Ovary (tissue), 9 donors: ENCODE measurements around the gene LCN2. TPM values are rescaled to one million over a fixed set of nuclear protein-coding genes. Genes with fewer than 3 reads are reported as not detected.
A peak's percentile ranks its signal among the peaks of the same experiment; 100 is the strongest.

Experiments used
- DNase-seq, 5 donors: peaks; one replicate each; pipeline ENCODE4 v3.0.0-alpha.2; 2019 to 2020
- H3K27ac ChIP-seq, 2 donors: fragments of 200-600 bp; one replicate each; pipeline versions ENCODE4 v1.5.1 to v1.8.0; 2019 to 2022
- H3K27me3 ChIP-seq: fragments of 200-600 bp; one replicate; pipeline ENCODE4 v1.8.0; 2022
- H3K36me3 ChIP-seq: fragments of 200-600 bp; sonication (generic); one replicate; pipeline ENCODE4 v1.5.1; 2019
- H3K4me1 ChIP-seq: one replicate; pipeline ENCODE4 v1.8.1; 2013; ENCODE audit warnings: mild to moderate bottlenecking, moderate library complexity; ENCODE audit not compliant: insufficient read depth
- H3K4me3 ChIP-seq: fragments of 200-600 bp; sonication (generic); one replicate; pipeline ENCODE4 v1.5.1; 2017
- H3K9me3 ChIP-seq, 2 donors: fragments of 200-600 bp in 1 of 2; sonication (generic) in 1 of 2; one replicate each; pipeline versions ENCODE4 v1.5.1 to v1.8.1; 2013 to 2019; ENCODE audit warnings: mild to moderate bottlenecking in 1 of 2, moderate library complexity in 1 of 2
- EP300 ChIP-seq: sonication (generic); formaldehyde crosslinking; IDR thresholded peaks from one replicate; pipeline ENCODE4 v1.6.1; 2017; ENCODE audit warnings: antibody characterized with exemption
- POLR2A ChIP-seq: fragments of 450-650 bp; IDR thresholded peaks from one replicate; pipeline ENCODE4 v1.6.1; 2017; ENCODE audit warnings: antibody characterized with exemption, mild to moderate bottlenecking, moderate library complexity
- WGBS, 3 donors: extraction: QIAGEN DNeasy Blood & Tissue Kit in 1 of 3; methylation state at CpG; one replicate each; pipeline versions ENCODE4 v1.1.5 to v1.1.7; 2013 to 2017; 5-methylcytosine and 5-hydroxymethylcytosine counted together
- intact Hi-C, 4 donors: fragments of 100-400 bp; cut with DNase I; formaldehyde crosslinking; loops; one replicate each; pipeline versions ENCODE4 v1.11.0 to v1.15.1; 2022 to 2023
- polyA plus RNA-seq, 2 donors: library from polyadenylated mRNA; stranded (reverse); fragments of 200-250 nt in 1 of 2; fragments of 350-450 nt in 1 of 2; fragmentation: Illumina TruSeq in 1 of 2; extraction: RNeasy Lipid Tissue Mini Kit (QIAGEN cat#74804) in 1 of 2; gene quantifications; one replicate each; pipeline ENCODE4 v1.2.3, GENCODE V29; 2013 to 2014
- total RNA-seq, 7 donors: library from RNA; depleted of rRNA in 2 of 7; stranded (reverse); fragments of >200 nt in 2 of 7; fragmentation: NEBNext Ultra II Directional in 3 of 7; extraction: Animal tissue kit (Norgen Biotek cat#: 25700) in 3 of 7; gene quantifications; one replicate each; pipeline versions ENCODE4 v1.1.0 to v1.2.4, GENCODE V29; 2016 to 2023
- TF ChIP-seq, protein P1 (sequence below), 3 donors: fragments of 450-650 bp in 2 of 3; fragments of 200-600 bp in 1 of 3; IDR thresholded peaks; one replicate each; pipeline versions ENCODE4 v1.5.1 to v1.8.0; 2016 to 2022; ENCODE audit warnings: antibody characterized with exemption in 3 of 3, mild to moderate bottlenecking in 1 of 3
- donor health status: DM: no; HTN: no; CAD: no; lungs with moderate emphysema.
- donor health status: DM: no; HTN: no; CAD: no.
- donor health status: Bipolar disorder and iron deficiency.
- donor health status: DM: yes; HTN: yes; CAD: no.
- donor health status: DM: no; HTN: no; CAD: no.
- donor health status: DM: yes; HTN: yes; CAD: no.

LCN2 gene
- total and polyA plus RNA-seq, 9 donors, result 0.33 to 19.5 (median 3.6) TPM; not detected in 2

DNA sequence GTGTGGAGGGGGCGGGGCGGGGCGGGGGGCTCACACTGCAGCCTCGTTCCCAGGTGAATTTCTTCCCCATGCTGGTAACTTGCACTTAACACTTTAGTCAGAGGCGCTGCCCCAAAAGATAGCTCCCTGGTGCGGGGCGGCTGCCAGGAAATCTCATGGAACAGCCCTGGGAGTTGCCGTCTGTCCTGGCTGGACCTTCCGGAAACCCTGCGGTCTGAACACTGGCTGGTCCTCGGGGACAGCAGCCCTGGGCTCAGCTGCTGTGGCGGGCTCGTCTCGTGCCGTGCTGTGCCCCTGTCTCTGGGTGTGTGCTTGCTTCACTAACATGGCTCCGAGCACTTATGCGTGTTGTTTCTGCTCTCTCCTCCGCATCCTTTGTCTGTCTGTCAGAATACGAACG is 47.6 kb upstream of the LCN2 start:
- Histone ChIP-seq H3K27me3 (no peaks in the 10 kb centered on the region), H3K4me1 (peaks cover 53% of the 10 kb centered on the region), H3K9me3 (no peaks in the 10 kb centered on the region), H3K27ac (peak overlapping the region in 1 of 2 donors; percentile 84), H3K36me3 (no peaks in the 10 kb centered on the region), H3K4me3 (no peak overlapping the region)
- intact Hi-C loops, result loop anchor here in 1 of 4 donors (10.0 kb wide), 1 partner anchor 47 kb away; no protein-coding TSS in a partner anchor
- DNase-seq, result peak; percentile 62 to 80 (median 68)
- TF ChIP-seq, protein P1, sequence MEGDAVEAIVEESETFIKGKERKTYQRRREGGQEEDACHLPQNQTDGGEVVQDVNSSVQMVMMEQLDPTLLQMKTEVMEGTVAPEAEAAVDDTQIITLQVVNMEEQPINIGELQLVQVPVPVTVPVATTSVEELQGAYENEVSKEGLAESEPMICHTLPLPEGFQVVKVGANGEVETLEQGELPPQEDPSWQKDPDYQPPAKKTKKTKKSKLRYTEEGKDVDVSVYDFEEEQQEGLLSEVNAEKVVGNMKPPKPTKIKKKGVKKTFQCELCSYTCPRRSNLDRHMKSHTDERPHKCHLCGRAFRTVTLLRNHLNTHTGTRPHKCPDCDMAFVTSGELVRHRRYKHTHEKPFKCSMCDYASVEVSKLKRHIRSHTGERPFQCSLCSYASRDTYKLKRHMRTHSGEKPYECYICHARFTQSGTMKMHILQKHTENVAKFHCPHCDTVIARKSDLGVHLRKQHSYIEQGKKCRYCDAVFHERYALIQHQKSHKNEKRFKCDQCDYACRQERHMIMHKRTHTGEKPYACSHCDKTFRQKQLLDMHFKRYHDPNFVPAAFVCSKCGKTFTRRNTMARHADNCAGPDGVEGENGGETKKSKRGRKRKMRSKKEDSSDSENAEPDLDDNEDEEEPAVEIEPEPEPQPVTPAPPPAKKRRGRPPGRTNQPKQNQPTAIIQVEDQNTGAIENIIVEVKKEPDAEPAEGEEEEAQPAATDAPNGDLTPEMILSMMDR (IDR thresholded peaks at IDR 0.05), result no peak
- TF ChIP-seq EP300, result no peak
- no peak for TF ChIP-seq POLR2A
- 39 to 45% (median 42%) methylated on average over 20 of the region's 20 CpGs for WGBS, 3 donors

DNA sequence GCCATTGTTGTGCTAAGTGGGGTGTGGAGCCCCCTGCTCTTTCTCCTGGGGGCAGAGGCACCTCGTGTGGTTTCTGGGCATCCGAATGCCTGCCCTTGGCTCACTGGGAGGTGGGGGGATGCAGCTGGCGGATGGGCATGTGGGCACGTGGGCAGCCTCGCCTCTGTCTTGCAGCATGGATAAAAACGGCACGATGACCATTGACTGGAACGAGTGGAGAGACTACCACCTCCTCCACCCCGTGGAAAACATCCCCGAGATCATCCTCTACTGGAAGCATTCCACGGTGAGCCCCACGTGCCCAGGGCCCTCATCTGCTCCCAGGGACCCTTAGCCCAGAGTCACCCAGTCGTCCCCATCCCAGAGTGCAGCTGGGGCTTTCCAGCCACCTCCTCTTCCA is 47.1 kb upstream of the LCN2 start:
- no peak for TF ChIP-seq POLR2A
- TF ChIP-seq, protein P1 (IDR thresholded peaks at IDR 0.05), result no peak
- TF ChIP-seq EP300, result no peak
- Histone ChIP-seq H3K27me3 (no peaks in the 10 kb centered on the region), H3K36me3 (no peaks in the 10 kb centered on the region), H3K4me1 (peaks cover 54% of the 10 kb centered on the region), H3K27ac (peak overlapping the region in 1 of 2 donors; percentile 63), H3K4me3 (no peak overlapping the region), H3K9me3 (no peaks in the 10 kb centered on the region)
- 65 to 68% (median 67%) methylated on average over 13 of the region's 13 CpGs for WGBS, 3 donors
- DNase-seq, result peak in 2 of 5 donors; percentile 36 to 39
- intact Hi-C loops, result loop anchor here in 1 of 4 donors (10.0 kb wide), 1 partner anchor 47 kb away; no protein-coding TSS in a partner anchor

DNA sequence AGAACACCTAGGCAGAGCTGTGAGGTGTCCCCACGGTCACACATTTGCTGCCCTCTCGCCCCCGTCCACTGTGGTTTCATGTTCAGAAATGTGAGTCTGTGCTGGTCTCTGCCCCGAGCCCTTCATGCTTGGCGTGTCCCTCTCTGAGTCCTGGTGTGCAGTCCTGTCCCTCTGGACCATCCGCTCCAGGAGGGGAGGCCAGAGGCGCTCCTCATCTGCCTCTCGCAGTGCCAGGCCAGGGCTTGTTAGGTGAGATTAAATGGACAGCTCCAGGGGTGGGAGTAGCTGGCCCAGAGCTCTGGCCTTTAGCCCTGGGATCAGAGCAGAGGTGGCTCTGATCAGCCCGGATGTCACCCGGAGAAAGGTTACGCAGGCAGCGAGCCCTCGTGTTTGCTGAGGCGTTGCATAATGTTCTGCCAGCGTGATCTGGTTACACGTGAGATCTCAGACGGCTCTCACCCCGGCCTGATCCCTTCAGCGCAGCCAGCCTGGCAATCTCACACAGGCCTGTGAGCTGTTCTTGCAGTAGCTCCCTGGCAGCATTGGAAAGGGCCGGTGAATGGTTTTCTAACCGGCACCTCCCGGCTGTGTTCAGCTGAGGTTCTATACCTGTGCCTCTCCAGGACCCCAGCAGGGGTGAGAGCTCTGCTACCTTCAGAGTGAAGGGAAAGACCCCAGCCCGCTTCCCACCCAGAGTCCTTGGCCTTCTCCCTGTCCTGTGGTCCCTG is 46.2 kb upstream of the LCN2 start:
- TF ChIP-seq EP300, result no peak
- TF ChIP-seq, protein P1 (IDR thresholded peaks at IDR 0.05), result peak in 1 of 3 donors; percentile 15
- TF ChIP-seq POLR2A, result no peak
- H3K9me3 ChIP-seq, result no peaks in the 10 kb centered on the region
- 65 to 74% (median 68%) methylated on average over 22 to 23 of the region's 23 CpGs for WGBS, 3 donors
- peak overlapping the region; percentile 52 to 63 for H3K27ac ChIP-seq
- H3K27me3 ChIP-seq, result no peaks in the 10 kb centered on the region
- no peak overlapping the region for H3K4me3 ChIP-seq
- H3K4me1 ChIP-seq, result peaks cover 51% of the 10 kb centered on the region
- intact Hi-C loops, result loop anchor here in 1 of 4 donors (10.0 kb wide), 1 partner anchor 48 kb away; no protein-coding TSS in a partner anchor
- H3K36me3 ChIP-seq, result no peaks in the 10 kb centered on the region
- peak; percentile 61 to 76 (median 71) for DNase-seq

DNA sequence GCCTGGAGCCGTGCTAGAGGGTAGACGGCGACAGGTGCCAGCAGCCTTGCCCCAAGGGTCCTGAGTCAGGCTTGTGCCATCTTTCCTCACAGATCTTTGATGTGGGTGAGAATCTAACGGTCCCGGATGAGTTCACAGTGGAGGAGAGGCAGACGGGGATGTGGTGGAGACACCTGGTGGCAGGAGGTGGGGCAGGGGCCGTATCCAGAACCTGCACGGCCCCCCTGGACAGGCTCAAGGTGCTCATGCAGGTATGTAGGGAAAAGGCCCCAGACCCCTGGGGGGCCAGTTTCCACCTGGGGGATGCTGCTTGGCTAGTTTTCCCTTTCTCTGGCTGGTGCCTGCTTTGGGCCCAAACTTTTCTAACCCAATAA is 45.7 kb upstream of the LCN2 start:
- WGBS, 3 donors, result 42 to 51% (median 44%) methylated on average over 7 to 8 of the region's 8 CpGs
- Histone ChIP-seq H3K36me3 (no peaks in the 10 kb centered on the region), H3K27me3 (no peaks in the 10 kb centered on the region), H3K27ac (peak overlapping the region; percentile 52 to 63), H3K9me3 (no peaks in the 10 kb centered on the region), H3K4me1 (peaks cover 47% of the 10 kb centered on the region), H3K4me3 (no peak overlapping the region)
- TF ChIP-seq, protein P1 (IDR thresholded peaks at IDR 0.05), result no peak
- no peak for TF ChIP-seq EP300
- no peak for TF ChIP-seq POLR2A
- DNase-seq, result peak in 2 of 5 donors; percentile 41 to 45
- intact Hi-C loops, result loop anchor here in 1 of 4 donors (10.0 kb wide), 1 partner anchor 49 kb away; no protein-coding TSS in a partner anchor
